Fibroblast of peridontal ligament (primary cell): Measurements from ENCODE around the gene SH2D1B.
A peak's percentile ranks its signal among the peaks of the same experiment; 100 is the strongest.
"Not testable (repeated sequence)": the region's sequence is repeated elsewhere in the genome, so short reads cannot be mapped to it uniquely, and the experiment has no call there.

ENCODE experiments used
- DNase-seq: peaks from one replicate; pipeline ENCODE4 v3.0.0-alpha.2; 2010; ENCODE audit errors: extremely low read depth

SH2D1B gene

DNA sequence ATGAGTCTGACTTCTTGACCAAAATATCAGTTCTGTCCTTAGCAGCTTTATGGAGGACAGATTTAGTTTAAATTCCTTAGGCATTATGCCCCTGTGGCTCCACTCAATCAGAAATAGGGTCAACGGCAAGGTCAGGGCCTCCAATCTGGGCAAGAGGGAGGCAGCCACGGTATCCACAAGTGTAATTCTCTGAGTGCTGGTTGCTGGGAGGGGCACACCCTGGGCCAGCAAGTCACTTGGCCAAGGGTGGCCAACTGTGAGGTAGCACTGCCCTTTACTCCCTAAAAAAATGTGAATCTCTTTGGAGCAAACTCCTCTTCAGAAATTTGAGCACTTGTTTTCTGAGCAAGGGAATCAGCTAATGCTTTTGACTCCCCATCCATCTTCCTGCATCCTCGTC, 48.1 kb downstream of the SH2D1B start:
- DNase-seq, result no peak

- DNase-seq, result no peak
Observed at GRCh38 chr1:162361349-162361748, 50.6 kb downstream of the SH2D1B start.

- DNase-seq, result no peak
Observed at GRCh38 chr1:162360874-162361260, 51.1 kb downstream of the SH2D1B start.

GRCh38 chr1:162360237-162360873, 51.6 kb downstream of the SH2D1B start:
- no peak for DNase-seq

- DNase-seq, result no peak
Observed at GRCh38 chr1:162359523-162360236, 52.3 kb downstream of the SH2D1B start.

DNA sequence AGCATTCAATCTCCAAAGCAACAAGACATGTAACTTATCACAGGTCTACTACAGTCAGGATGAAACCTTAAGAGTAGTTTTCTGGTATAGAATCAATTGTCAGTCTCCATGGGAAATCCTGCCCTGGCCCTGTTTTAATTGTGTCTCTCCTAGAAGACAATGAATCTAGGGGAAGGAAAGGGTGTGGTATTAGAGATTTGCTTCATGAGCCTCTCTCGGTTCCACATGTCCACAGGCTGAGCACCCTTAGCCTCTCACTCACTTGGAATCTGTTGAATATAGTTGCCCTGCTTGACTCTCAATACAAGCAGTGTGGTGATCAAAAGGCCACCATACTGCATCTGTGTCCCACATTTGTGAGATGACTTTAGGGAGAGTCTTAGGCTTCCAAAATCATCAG, 53.0 kb downstream of the SH2D1B start:
- DNase-seq, result no peak

GRCh38 chr1:162357681-162358266, 54.2 kb downstream of the SH2D1B start:
- DNase-seq, result peak; percentile 35

GRCh38 chr1:162353702-162354101, 58.2 kb downstream of the SH2D1B start:
- DNase-seq, result no peak

DNA sequence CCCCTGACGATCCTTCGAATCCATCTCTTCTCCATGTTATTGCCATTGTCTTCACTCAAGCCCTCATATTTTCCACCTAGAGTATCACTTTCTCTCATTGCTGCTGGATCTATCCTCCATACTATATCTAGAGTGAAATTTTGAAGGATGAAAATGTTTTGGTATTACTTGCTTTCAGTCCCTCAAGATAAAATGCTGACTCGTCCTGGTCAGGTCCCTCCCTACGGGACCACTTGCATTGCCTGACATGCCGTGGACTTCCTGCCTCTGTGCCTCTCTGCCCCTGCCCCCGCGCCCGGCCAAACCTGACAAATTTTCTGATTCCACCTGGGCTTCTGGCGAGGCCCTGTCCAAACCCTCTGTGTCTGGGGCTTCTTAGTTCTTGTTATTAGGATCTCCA, 58.9 kb downstream of the SH2D1B start:
- no peak for DNase-seq

DNA sequence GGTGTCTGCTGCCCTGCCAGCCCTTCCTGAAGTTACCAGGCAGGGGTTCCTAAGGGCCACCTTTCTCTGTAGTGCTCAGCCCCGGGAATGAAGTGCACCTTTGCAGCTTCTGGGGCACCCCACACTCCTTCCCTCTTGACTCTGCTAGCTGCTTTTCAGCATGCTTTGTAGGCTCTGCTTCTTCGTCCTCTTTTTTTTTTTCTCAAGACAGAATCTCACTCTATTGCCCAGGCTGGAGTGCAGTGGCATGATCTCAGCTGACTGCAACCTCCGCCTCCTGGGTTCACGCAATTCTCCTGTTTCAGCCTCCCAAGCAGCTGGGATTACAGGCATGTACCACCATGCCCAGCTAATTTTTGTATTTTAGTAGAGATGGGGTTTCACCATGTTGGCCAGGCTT, 60.1 kb downstream of the SH2D1B start:
- DNase-seq, result not testable (repeated sequence)

DNA sequence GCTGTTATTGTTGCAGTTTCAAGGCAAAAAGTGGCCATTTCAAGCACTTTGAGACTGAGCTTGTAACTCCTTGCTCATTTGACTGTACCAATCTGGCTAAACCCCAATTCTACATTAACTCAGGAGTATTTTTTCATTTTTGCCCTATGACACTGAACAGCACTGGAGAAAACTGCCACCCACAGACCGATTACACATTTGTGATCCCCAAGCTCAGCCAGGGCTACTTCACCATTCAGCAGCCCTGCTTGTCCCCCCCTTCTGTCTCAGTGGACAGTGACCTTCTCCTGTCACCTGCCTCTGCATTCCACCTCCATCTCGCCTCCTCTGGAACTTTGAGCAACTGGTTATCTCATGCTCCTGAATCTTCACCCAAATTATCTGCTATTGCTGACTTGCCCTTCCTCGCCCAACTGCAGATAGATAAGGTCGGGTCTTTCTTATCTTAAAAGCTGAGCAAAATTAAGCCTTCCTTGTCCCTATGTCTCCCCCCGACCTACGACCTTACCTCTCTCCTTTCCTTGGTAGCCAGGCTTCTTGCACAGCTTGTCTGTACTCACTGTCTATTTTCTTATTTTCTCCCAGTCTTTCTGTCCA, 60.6 kb downstream of the SH2D1B start:
- no peak for DNase-seq

GRCh38 chr1:162349635-162350330, 62.2 kb downstream of the SH2D1B start:
- DNase-seq, result no peak

- DNase-seq, result no peak
Observed at GRCh38 chr1:162347281-162347680, 64.7 kb downstream of the SH2D1B start.
